Measurements from ENCODE around the gene SLC9B2.

DNA sequence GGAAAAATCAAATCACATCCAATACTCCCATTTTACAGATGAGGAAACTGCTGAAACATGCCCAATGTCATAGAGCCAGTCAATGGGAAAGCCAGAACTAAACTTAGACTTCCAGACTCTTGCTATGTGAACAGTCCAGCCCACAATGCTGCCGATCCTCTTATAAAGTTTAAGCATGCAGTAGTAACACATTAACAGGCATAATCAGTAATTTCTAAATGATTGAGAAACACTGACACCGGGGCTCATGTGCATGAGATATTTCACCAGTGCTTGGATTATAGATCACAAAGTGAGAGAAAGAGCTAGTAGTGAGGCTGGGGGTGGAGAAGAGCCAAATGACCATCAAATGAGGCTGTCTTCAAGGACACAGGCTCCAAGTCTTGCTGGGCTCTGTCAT is 20.6 kb upstream of the SLC9B2 start:
- TF ChIP-seq, protein P1, sequence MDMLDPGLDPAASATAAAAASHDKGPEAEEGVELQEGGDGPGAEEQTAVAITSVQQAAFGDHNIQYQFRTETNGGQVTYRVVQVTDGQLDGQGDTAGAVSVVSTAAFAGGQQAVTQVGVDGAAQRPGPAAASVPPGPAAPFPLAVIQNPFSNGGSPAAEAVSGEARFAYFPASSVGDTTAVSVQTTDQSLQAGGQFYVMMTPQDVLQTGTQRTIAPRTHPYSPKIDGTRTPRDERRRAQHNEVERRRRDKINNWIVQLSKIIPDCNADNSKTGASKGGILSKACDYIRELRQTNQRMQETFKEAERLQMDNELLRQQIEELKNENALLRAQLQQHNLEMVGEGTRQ (IDR thresholded peaks at IDR 0.05), result no peak
- TF ChIP-seq POLR2AphosphoS2 (conservative IDR thresholded peaks at IDR 0.05; ENCODE audit: low read length) (no peak), CTCF (IDR thresholded peaks at IDR 0.05) (no peak), EP300 (IDR thresholded peaks at IDR 0.05) (no peak), BHLHE40 (IDR thresholded peaks at IDR 0.05; ENCODE audit: low read depth, low read length) (no peak)
